ENCODE data around the gene BMP8B.

Gene BMP8B

GRCh38 chr1:39755965-39756659 lies 32.6 kb downstream of the BMP8B start:
- no peak for DNase-seq

- DNase-seq = peak; percentile 95
Measured at GRCh38 chr1:39754906-39755504, 33.7 kb downstream of the BMP8B start.

- peak; percentile 100 for DNase-seq
Measured at GRCh38 chr1:39754026-39754570, 34.6 kb downstream of the BMP8B start.

GRCh38 chr1:39753132-39754025 lies 35.3 kb downstream of the BMP8B start:
- DNase-seq = peak; percentile 100

GRCh38 chr1:39752703-39753102 lies 36.0 kb downstream of the BMP8B start:
- DNase-seq = no peak

GRCh38 chr1:39751595-39751994 lies 37.1 kb downstream of the BMP8B start:
- no peak for DNase-seq

GRCh38 chr1:39745016-39745670 lies 43.5 kb downstream of the BMP8B start:
- no peak for DNase-seq

- peak; percentile 99 for DNase-seq
Measured at GRCh38 chr1:39738622-39739366, 49.9 kb downstream of the BMP8B start, which contains the start of gene PPIE. Gene PPIE (plus strand): TSS chr1:39738882. CDS start chr1:39738901, 19 bp downstream.

GRCh38 chr1:39737546-39738169 lies 51.0 kb downstream of the BMP8B start:
- no peak for DNase-seq

- no peak for DNase-seq
Measured at GRCh38 chr1:39735731-39736130, 52.9 kb downstream of the BMP8B start.

- no peak for DNase-seq
Measured at GRCh38 chr1:39733161-39733560, 55.5 kb downstream of the BMP8B start.

- no peak for DNase-seq
Measured at GRCh38 chr1:39732730-39733129, 55.9 kb downstream of the BMP8B start.

GRCh38 chr1:39729842-39730241 lies 58.8 kb downstream of the BMP8B start:
- no peak for DNase-seq

- no peak for DNase-seq
Measured at GRCh38 chr1:39729030-39729429, 59.6 kb downstream of the BMP8B start.

GRCh38 chr1:39727932-39728317 lies 60.7 kb downstream of the BMP8B start:
- DNase-seq = no peak

GRCh38 chr1:39727221-39727931 lies 61.3 kb downstream of the BMP8B start:
- no peak for DNase-seq

GRCh38 chr1:39726600-39726999 lies 62.1 kb downstream of the BMP8B start:
- DNase-seq = no peak

- no peak for DNase-seq
Measured at GRCh38 chr1:39722495-39722894, 66.2 kb downstream of the BMP8B start.

- DNase-seq = no peak
Measured at GRCh38 chr1:39721664-39722063, 67.0 kb downstream of the BMP8B start.

GRCh38 chr1:39720094-39720999 lies 68.3 kb downstream of the BMP8B start:
- DNase-seq = peak; percentile 97
